ENCODE measurements around the gene NDUFB10. TPM values are rescaled to one million over a fixed set of nuclear protein-coding genes. Genes with fewer than 3 reads are reported as not detected.

The NDUFB10 gene
- total and polyA plus RNA-seq, 3 donors from 2014 or later = 127 to 211 (median 186) TPM

- no peak for DNase-seq
- peaks cover 20% of the 10 kb centered on the region for H3K4me1 ChIP-seq
- H3K27ac ChIP-seq = no peak overlapping the region
- TF ChIP-seq POLR2A (IDR thresholded peaks at IDR 0.05) (no peak), CTCF (IDR thresholded peaks at IDR 0.05) (no peak)
- H3K9me3 ChIP-seq = no peaks in the 10 kb centered on the region
- no peaks in the 10 kb centered on the region for H3K36me3 ChIP-seq (ENCODE audit: low read depth, missing control alignments)
- no peaks in the 10 kb centered on the region for H3K27me3 ChIP-seq
- intact Hi-C loops (cut with DNase I; ENCODE audit: low total_unique reads) = no loop called here
- H3K4me3 ChIP-seq = no peak overlapping the region
- WGBS, 2 donors = 93 to 95% methylated on average over 19 to 53 of the region's 53 CpGs
Observed at GRCh38 chr16:2001456-2002355, 42.4 kb downstream of the NDUFB10 start.

GRCh38 chr16:2002406-2003230 is 43.3 kb downstream of the NDUFB10 start:
- no peaks in the 10 kb centered on the region for H3K36me3 ChIP-seq (ENCODE audit: low read depth, missing control alignments)
- no peak overlapping the region for H3K4me3 ChIP-seq
- peaks cover 26% of the 10 kb centered on the region for H3K4me1 ChIP-seq
- H3K27ac ChIP-seq = no peak overlapping the region
- H3K9me3 ChIP-seq = no peaks in the 10 kb centered on the region
- TF ChIP-seq CTCF (IDR thresholded peaks at IDR 0.05) (no peak), POLR2A (IDR thresholded peaks at IDR 0.05) (no peak)
- 92 to 96% methylated on average over 24 to 47 of the region's 47 CpGs for WGBS, 2 donors
- H3K27me3 ChIP-seq = no peaks in the 10 kb centered on the region
- DNase-seq = no peak
- intact Hi-C loops (cut with DNase I; ENCODE audit: low total_unique reads) = no loop called here

GRCh38 chr16:2003231-2003826 is 44.0 kb downstream of the NDUFB10 start:
- no peaks in the 10 kb centered on the region for H3K36me3 ChIP-seq (ENCODE audit: low read depth, missing control alignments)
- no peaks in the 10 kb centered on the region for H3K27me3 ChIP-seq
- 88 to 100% methylated on average over 2 to 8 of the region's 8 CpGs for WGBS, 2 donors
- H3K4me3 ChIP-seq = no peak overlapping the region
- H3K4me1 ChIP-seq = peaks cover 33% of the 10 kb centered on the region
- no peak for TF ChIP-seq POLR2A (IDR thresholded peaks at IDR 0.05)
- no peak for TF ChIP-seq CTCF (IDR thresholded peaks at IDR 0.05)
- H3K27ac ChIP-seq = no peak overlapping the region
- no peak for DNase-seq
- no peaks in the 10 kb centered on the region for H3K9me3 ChIP-seq
- intact Hi-C loops (cut with DNase I; ENCODE audit: low total_unique reads) = no loop called here

GRCh38 chr16:2003827-2004641 is 44.7 kb downstream of the NDUFB10 start:
- no peaks in the 10 kb centered on the region for H3K27me3 ChIP-seq
- peaks cover 40% of the 10 kb centered on the region for H3K4me1 ChIP-seq
- 32 to 90% methylated on average over 4 to 35 of the region's 36 CpGs for WGBS, 2 donors
- peak; percentile 76 to 89 (median 86) for TF ChIP-seq CTCF (IDR thresholded peaks at IDR 0.05)
- TF ChIP-seq POLR2A (IDR thresholded peaks at IDR 0.05) = no peak
- no peaks in the 10 kb centered on the region for H3K36me3 ChIP-seq (ENCODE audit: low read depth, missing control alignments)
- no peaks in the 10 kb centered on the region for H3K9me3 ChIP-seq
- no peak overlapping the region for H3K4me3 ChIP-seq
- H3K27ac ChIP-seq = peak overlapping the region; percentile 31 to 45
- intact Hi-C loops (cut with DNase I; ENCODE audit: low total_unique reads) = no loop called here
- DNase-seq = peak; percentile 92

All from testis (tissue), 3 donors.